Neural cell (in vitro differentiated cells): ENCODE results near the gene NOL4L. TPM values are rescaled to one million over a fixed set of nuclear protein-coding genes. Genes with fewer than 3 reads are reported as not detected.

Experiments
- H2AFZ ChIP-seq: fragments of 200-600, 300-800 bp; sonication (generic), shearing (Covaris generic); 2 replicates; pipeline ENCODE4 v1.6.0; 2014; ENCODE audit warnings: low read depth, mild to moderate bottlenecking, antibody characterized with exemption, low read length, moderate library complexity
- H3F3A ChIP-seq: fragments of 200-600 bp; shearing (Covaris generic); 2 replicates; pipeline ENCODE4 v1.6.1; 2016; ENCODE audit warnings: mild to moderate bottlenecking, moderate library complexity, mixed read lengths, antibody characterized with exemption, low read length; ENCODE audit not compliant: insufficient read depth, poor library complexity, severe bottlenecking
- H3K27ac ChIP-seq: fragments of 200-600, 300-800 bp; sonication (generic), shearing (Covaris generic); 2 replicates; pipeline ENCODE4 v1.5.1; 2014; ENCODE audit warnings: mild to moderate bottlenecking, low read length, moderate library complexity
- H3K27me3 ChIP-seq: fragments of 300-800, 200-600 bp; sonication (generic), shearing (Covaris generic); 2 replicates; pipeline ENCODE4 v1.6.0; 2014; ENCODE audit warnings: mild to moderate bottlenecking, low read depth, low read length, moderate library complexity; ENCODE audit not compliant: insufficient read depth
- H3K36me3 ChIP-seq: fragments of 300-800, 200-600 bp; sonication (generic), shearing (Covaris generic); 2 replicates; pipeline ENCODE4 v1.5.1; 2014; ENCODE audit warnings: mild to moderate bottlenecking, antibody characterized with exemption, low read length, moderate library complexity; ENCODE audit not compliant: insufficient read depth
- H3K4me2 ChIP-seq: fragments of 300-800, 200-600 bp; sonication (generic), shearing (Covaris generic); 2 replicates; pipeline ENCODE4 v1.6.0; 2014; ENCODE audit warnings: mild to moderate bottlenecking, low read length
- H3K4me3 ChIP-seq: fragments of 300-800, 200-600 bp; sonication (generic), shearing (Covaris generic); 2 replicates; pipeline ENCODE4 v1.5.1; 2014; ENCODE audit warnings: mild to moderate bottlenecking, low read length, moderate library complexity
- H3K79me2 ChIP-seq: fragments of 200-600 bp; shearing (Covaris generic); replicated peaks from 2 replicates; pipeline ENCODE4 v1.6.0; 2014; ENCODE audit warnings: mild to moderate bottlenecking, low read length, moderate library complexity; ENCODE audit not compliant: insufficient read depth
- H3K9ac ChIP-seq: fragments of 300-800, 200-600 bp; sonication (generic), shearing (Covaris generic); 2 replicates; pipeline ENCODE4 v1.6.1; 2016; ENCODE audit warnings: mild to moderate bottlenecking, low read length, mixed read lengths
- H3K9me2 ChIP-seq: fragments of 200-600 bp; shearing (Covaris generic); 2 replicates; pipeline ENCODE4 v1.6.1; 2016; ENCODE audit warnings: mild to moderate bottlenecking, low read length, mixed read lengths; ENCODE audit not compliant: insufficient read depth
- H3K9me3 ChIP-seq: fragments of 200-600, 300-800 bp; sonication (generic), shearing (Covaris generic); 2 replicates; pipeline ENCODE4 v1.6.1; 2016; ENCODE audit warnings: mild to moderate bottlenecking, mixed run types, low read length, moderate library complexity, mixed read lengths
- H4K20me1 ChIP-seq: fragments of 200-600 bp; shearing (Covaris generic); 2 replicates; pipeline ENCODE4 v1.6.1; 2016; ENCODE audit warnings: mild to moderate bottlenecking, mixed run types; ENCODE audit not compliant: insufficient read depth
- EP300 ChIP-seq: fragments of 450-650 bp; conservative IDR thresholded peaks from 2 replicates; pipeline ENCODE4 v1.6.1; 2014; ENCODE audit warnings: antibody characterized with exemption, mild to moderate bottlenecking, moderate library complexity; ENCODE audit not compliant: poor library complexity, severe bottlenecking
- EZH2 ChIP-seq: fragments of 200-600, 300-800 bp; shearing (Covaris generic), sonication (generic); IDR thresholded peaks from 2 replicates; pipeline ENCODE4 v1.6.1; 2014; ENCODE audit warnings: antibody characterized with exemption, low read length, borderline replicate concordance, mild to moderate bottlenecking; ENCODE audit not compliant: insufficient read depth, poor library complexity, severe bottlenecking
- MXI1 ChIP-seq: fragments of 450-650 bp; conservative IDR thresholded peaks from 2 replicates; pipeline ENCODE4 v1.6.1; 2014; ENCODE audit warnings: antibody characterized with exemption, mild to moderate bottlenecking; ENCODE audit not compliant: poor library complexity, severe bottlenecking
- POLR2AphosphoS5 ChIP-seq: IDR thresholded peaks from 2 replicates; pipeline ENCODE4 v1.6.1; 2012
- RAD21 ChIP-seq: fragments of 450-650 bp; conservative IDR thresholded peaks from 2 replicates; pipeline ENCODE4 v1.6.1; 2014; ENCODE audit warnings: antibody characterized with exemption, mild to moderate bottlenecking, moderate library complexity
- SMC3 ChIP-seq: fragments of 450-650 bp; conservative IDR thresholded peaks from 2 replicates; pipeline ENCODE4 v1.6.1; 2014; ENCODE audit warnings: antibody characterized with exemption, mild to moderate bottlenecking, moderate library complexity; ENCODE audit not compliant: poor library complexity
- TAF1 ChIP-seq: IDR thresholded peaks from 2 replicates; pipeline ENCODE4 v1.6.1; 2012; ENCODE audit warnings: low read depth
- polyA plus RNA-seq: library from polyadenylated mRNA; depleted of rRNA; stranded (reverse); fragments of >200 nt; gene quantifications from 2 replicates; pipeline ENCODE4 v1.2.3, GENCODE V29; 2014
- TF ChIP-seq, protein P1 (sequence below): fragments of 450-650 bp; IDR thresholded peaks from 2 replicates; pipeline ENCODE4 v1.5.1; 2014; ENCODE audit warnings: antibody characterized with exemption, mild to moderate bottlenecking, moderate library complexity; ENCODE audit not compliant: poor library complexity, severe bottlenecking
- TF ChIP-seq, protein P2 (sequence below): IDR thresholded peaks from 2 replicates; pipeline ENCODE4 v1.6.1; 2012; ENCODE audit warnings: borderline replicate concordance

The NOL4L gene
- polyA plus RNA-seq, 1 donor from 2014 or later: 20.4 TPM

DNA sequence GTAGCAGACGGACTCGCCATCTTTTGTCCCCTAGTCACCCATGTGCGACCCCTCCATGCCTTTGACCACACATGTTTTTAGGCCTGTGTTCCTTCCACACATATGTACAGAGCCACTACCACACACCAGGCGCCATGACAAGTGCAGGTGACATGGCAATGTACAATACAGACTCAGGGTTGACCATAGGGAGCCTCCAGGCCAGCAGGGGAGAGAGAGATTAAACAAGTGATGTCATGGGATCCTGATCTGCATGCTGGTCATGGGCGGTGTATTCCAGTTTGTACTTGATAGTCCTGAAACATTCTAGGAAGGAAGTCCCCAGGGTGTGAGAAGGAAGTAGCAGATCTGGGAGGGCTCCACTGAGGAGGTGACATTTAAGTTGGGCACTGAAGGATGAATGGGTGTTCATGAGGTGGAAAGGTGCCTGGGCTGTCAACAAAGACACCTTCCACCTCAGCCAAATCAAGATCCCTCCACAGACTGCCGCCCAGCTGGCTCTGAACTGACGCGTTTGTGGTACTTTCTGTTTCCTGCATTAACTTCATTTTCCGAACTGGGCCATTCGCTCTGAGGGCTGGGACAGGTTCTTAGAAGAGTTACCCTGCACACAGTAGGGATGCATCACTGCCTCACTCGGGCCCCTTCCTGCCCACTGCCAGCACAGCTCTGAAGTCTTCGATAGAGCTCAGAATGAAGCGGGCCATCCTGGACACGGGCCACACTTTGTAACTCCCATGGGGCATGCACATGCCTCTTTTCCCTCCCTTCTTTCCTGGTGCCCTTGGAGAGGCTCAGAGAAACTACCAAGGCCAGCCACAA is 94.0 kb downstream of the NOL4L start:
- Histone ChIP-seq H3K9me2 (no peaks in the 10 kb centered on the region), H3K9ac (no peak overlapping the region), H3F3A (no peaks in the 10 kb centered on the region), H3K79me2 (no peaks in the 10 kb centered on the region), H3K27me3 (no peaks in the 10 kb centered on the region), H4K20me1 (no peaks in the 10 kb centered on the region), H3K9me3 (no peaks in the 10 kb centered on the region), H3K36me3 (no peaks in the 10 kb centered on the region), H2AFZ (no peak overlapping the region), H3K4me2 (no peak overlapping the region), H3K27ac (no peak overlapping the region), H3K4me3 (no peak overlapping the region)
- TF ChIP-seq EZH2: no peak
- TF ChIP-seq, protein P1, sequence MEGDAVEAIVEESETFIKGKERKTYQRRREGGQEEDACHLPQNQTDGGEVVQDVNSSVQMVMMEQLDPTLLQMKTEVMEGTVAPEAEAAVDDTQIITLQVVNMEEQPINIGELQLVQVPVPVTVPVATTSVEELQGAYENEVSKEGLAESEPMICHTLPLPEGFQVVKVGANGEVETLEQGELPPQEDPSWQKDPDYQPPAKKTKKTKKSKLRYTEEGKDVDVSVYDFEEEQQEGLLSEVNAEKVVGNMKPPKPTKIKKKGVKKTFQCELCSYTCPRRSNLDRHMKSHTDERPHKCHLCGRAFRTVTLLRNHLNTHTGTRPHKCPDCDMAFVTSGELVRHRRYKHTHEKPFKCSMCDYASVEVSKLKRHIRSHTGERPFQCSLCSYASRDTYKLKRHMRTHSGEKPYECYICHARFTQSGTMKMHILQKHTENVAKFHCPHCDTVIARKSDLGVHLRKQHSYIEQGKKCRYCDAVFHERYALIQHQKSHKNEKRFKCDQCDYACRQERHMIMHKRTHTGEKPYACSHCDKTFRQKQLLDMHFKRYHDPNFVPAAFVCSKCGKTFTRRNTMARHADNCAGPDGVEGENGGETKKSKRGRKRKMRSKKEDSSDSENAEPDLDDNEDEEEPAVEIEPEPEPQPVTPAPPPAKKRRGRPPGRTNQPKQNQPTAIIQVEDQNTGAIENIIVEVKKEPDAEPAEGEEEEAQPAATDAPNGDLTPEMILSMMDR: no peak

DNA sequence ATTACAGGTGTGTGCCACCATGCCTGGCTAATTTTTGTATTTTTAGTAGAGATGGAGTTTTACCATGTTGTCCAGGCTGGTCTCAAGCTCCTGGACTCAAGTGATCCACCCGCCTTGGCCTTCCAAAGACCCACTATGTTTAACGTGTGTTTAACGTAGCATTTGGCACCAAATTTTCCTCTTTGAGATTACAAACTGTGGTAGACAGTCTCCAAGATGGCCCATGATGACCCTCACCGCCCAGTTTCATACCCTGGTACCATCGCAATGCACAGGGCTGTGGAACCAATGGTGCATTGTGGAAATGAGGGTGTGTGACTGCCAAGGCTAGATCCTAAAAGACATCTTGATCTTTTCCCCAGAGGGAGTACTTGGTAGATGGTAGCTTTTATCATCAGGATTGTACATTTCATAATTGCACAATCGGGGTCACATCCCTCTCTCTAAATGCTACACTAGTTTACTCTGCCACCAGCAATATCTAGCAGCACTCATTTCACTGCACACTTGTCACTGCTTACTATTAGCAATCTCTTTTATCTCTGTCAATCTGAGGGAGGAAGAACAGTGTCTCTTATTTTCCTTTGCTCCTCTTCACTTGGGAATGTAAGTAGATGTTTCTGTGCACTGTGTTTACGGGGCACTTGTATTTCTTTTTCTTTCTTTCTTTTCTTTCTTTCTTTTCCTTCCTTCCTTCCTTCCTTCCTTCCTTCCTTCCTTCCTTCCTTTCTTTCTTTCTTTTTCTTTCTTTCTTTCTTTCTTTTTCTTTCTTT is 96.9 kb downstream of the NOL4L start:
- no peak for TF ChIP-seq EP300
- Histone ChIP-seq H3K27ac (no peak overlapping the region), H4K20me1 (no peaks in the 10 kb centered on the region), H3K4me2 (no peak overlapping the region), H3K36me3 (no peaks in the 10 kb centered on the region), H3K4me3 (no peak overlapping the region), H2AFZ (no peak overlapping the region), H3K79me2 (peaks cover 5% of the 10 kb centered on the region), H3K9me3 (no peaks in the 10 kb centered on the region), H3K27me3 (no peaks in the 10 kb centered on the region), H3K9me2 (no peaks in the 10 kb centered on the region), H3F3A (peaks cover 6% of the 10 kb centered on the region), H3K9ac (no peak overlapping the region)

DNA sequence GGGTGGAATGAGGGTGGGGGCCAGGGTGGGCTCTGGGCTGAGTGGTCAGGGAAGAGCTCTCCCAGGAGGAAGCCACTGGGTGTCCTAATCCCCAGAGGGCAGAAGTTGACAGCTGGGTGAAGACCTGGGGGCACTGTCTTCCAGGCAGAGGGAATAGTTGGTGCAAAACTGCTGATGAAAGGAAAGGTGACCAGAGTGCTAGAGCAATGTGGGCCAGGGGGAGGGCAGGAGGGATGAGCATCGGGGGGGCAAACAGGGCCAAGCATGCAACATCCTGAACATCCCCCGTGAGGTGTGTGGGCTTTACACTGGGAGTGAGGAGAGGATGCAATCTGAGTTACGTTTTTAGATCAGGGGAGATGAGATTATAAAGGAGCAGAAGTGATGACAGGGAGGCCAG is 97.8 kb downstream of the NOL4L start:
- H4K20me1 ChIP-seq: no peaks in the 10 kb centered on the region
- no peaks in the 10 kb centered on the region for H3K36me3 ChIP-seq
- no peak overlapping the region for H3K4me2 ChIP-seq
- TF ChIP-seq, protein P2, sequence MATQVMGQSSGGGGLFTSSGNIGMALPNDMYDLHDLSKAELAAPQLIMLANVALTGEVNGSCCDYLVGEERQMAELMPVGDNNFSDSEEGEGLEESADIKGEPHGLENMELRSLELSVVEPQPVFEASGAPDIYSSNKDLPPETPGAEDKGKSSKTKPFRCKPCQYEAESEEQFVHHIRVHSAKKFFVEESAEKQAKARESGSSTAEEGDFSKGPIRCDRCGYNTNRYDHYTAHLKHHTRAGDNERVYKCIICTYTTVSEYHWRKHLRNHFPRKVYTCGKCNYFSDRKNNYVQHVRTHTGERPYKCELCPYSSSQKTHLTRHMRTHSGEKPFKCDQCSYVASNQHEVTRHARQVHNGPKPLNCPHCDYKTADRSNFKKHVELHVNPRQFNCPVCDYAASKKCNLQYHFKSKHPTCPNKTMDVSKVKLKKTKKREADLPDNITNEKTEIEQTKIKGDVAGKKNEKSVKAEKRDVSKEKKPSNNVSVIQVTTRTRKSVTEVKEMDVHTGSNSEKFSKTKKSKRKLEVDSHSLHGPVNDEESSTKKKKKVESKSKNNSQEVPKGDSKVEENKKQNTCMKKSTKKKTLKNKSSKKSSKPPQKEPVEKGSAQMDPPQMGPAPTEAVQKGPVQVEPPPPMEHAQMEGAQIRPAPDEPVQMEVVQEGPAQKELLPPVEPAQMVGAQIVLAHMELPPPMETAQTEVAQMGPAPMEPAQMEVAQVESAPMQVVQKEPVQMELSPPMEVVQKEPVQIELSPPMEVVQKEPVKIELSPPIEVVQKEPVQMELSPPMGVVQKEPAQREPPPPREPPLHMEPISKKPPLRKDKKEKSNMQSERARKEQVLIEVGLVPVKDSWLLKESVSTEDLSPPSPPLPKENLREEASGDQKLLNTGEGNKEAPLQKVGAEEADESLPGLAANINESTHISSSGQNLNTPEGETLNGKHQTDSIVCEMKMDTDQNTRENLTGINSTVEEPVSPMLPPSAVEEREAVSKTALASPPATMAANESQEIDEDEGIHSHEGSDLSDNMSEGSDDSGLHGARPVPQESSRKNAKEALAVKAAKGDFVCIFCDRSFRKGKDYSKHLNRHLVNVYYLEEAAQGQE: no peak
- TF ChIP-seq MXI1: no peak
- TF ChIP-seq, protein P1: no peak
- no peak for TF ChIP-seq RAD21
- TF ChIP-seq EP300: no peak
- no peak for TF ChIP-seq SMC3
- TF ChIP-seq TAF1: no peak
- no peak for TF ChIP-seq POLR2AphosphoS5
- no peak for TF ChIP-seq EZH2
- H2AFZ ChIP-seq: no peak overlapping the region
- peaks cover 8% of the 10 kb centered on the region for H3K79me2 ChIP-seq
- no peak overlapping the region for H3K9ac ChIP-seq
- H3K27ac ChIP-seq: no peak overlapping the region
- H3K4me3 ChIP-seq: no peak overlapping the region
- no peaks in the 10 kb centered on the region for H3K9me3 ChIP-seq
- peaks cover 6% of the 10 kb centered on the region for H3F3A ChIP-seq
- no peaks in the 10 kb centered on the region for H3K27me3 ChIP-seq
- no peaks in the 10 kb centered on the region for H3K9me2 ChIP-seq
